HG03457 (cell line): Measurements from ENCODE around the gene ETV6.

ENCODE experiments used
- ATAC-seq: cut with Tn5 transposase; IDR thresholded peaks from one replicate; pipeline ENCODE4 v1.9.1; 2021; ENCODE audit warnings: moderate number of reproducible peaks; ENCODE audit not compliant: unreplicated experiment

The ETV6 gene

GRCh38 chr12:11771895-11772502 is 122.5 kb downstream of the ETV6 start:
- no peak for ATAC-seq

GRCh38 chr12:11773889-11774677 is 124.6 kb downstream of the ETV6 start:
- no peak for ATAC-seq

GRCh38 chr12:11774821-11775220 is 125.3 kb downstream of the ETV6 start:
- no peak for ATAC-seq

GRCh38 chr12:11776316-11776715 is 126.8 kb downstream of the ETV6 start:
- no peak for ATAC-seq

GRCh38 chr12:11777451-11777850 is 128.0 kb downstream of the ETV6 start:
- ATAC-seq = no peak

- no peak for ATAC-seq
Measured at GRCh38 chr12:11777962-11778361, 128.5 kb downstream of the ETV6 start.

- no peak for ATAC-seq
Measured at GRCh38 chr12:11778713-11779685, 129.5 kb downstream of the ETV6 start.

GRCh38 chr12:11780521-11781101 is 131.1 kb downstream of the ETV6 start:
- ATAC-seq = peak; percentile 71

- ATAC-seq = no peak
Measured at GRCh38 chr12:11782914-11783420, 133.5 kb downstream of the ETV6 start.

- ATAC-seq = no peak
Measured at GRCh38 chr12:11785712-11786111, 136.2 kb downstream of the ETV6 start.

- ATAC-seq = no peak
Measured at GRCh38 chr12:11786638-11787365, 137.3 kb downstream of the ETV6 start.

- no peak for ATAC-seq
Measured at GRCh38 chr12:11787437-11787836, 138.0 kb downstream of the ETV6 start.

- no peak for ATAC-seq
Measured at GRCh38 chr12:11787933-11788849, 138.7 kb downstream of the ETV6 start.

- ATAC-seq = no peak
Measured at GRCh38 chr12:11793921-11794710, 144.6 kb downstream of the ETV6 start.

- no peak for ATAC-seq
Measured at GRCh38 chr12:11794751-11795150, 145.3 kb downstream of the ETV6 start.

GRCh38 chr12:11795192-11795912 is 145.9 kb downstream of the ETV6 start:
- ATAC-seq = no peak

GRCh38 chr12:11795913-11796459 is 146.5 kb downstream of the ETV6 start:
- no peak for ATAC-seq
